ENCODE data around the gene FSHB.
"Not testable (repeated sequence)": the region's sequence is repeated elsewhere in the genome, so short reads cannot be mapped to it uniquely, and the experiment has no call there.

FSHB gene

DNA sequence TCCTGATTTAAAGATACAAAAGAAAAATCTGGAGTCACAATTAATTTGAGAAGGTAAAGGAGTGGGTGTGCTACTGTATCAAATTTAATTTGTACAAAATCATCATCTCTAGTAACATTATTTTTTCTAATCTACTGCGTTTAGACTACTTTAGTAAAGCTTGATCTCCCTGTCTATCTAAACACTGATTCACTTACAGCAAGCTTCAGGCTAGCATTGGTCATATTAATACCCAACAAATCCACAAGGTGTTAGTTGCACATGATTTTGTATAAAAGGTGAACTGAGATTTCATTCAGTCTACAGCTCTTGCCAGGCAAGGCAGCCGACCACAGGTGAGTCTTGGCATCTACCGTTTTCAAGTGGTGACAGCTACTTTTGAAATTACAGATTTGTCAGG is at the start of gene FSHB:
FSHB (plus strand) TSS at position 301 of the 400 bp plus-strand sequence. CDS start 889 bp downstream, outside the sequence.
- no peaks in the 10 kb centered on the region for H3K27me3 ChIP-seq (ENCODE audit: insufficient read depth, low read length)
- no peak within 1 kb of the TSS for H3K27ac ChIP-seq (ENCODE audit: low read depth, low read length)
- no peak within 1 kb of the TSS for H3K4me3 ChIP-seq (ENCODE audit: low read depth, low read length)
- no peaks in the 10 kb centered on the region for H3K36me3 ChIP-seq (ENCODE audit: insufficient read depth, low read length)
- no peak within 1 kb of the TSS for H2AFZ ChIP-seq (ENCODE audit: low read length, unreplicated experiment)
- no peaks in the 10 kb centered on the region for H3K79me2 ChIP-seq (ENCODE audit: control insufficient read depth, insufficient read depth, low read length, unreplicated experiment)
- H3K4me1 ChIP-seq (ENCODE audit: control insufficient read depth, insufficient read depth, low read length, unreplicated experiment): no peaks in the 10 kb centered on the region

DNA sequence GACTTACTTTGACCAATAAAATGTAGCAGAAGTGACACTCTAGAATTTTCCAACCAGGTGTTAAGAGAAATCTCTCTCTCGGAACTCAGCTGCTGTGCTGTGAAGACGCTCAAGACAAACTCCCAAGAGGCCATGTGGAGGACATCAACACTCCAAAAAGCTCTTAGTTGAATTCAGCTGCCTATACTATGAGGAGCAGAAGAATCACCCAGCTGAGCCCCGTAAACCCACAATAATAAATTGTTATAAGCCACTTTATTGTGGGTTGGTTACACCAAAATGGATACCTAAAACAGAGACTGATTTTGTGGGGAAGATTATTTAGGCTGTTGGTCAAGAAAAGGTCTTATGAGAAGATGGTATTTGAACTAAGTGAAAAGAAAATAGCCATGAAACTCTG is 44.1 kb upstream of the FSHB start:
- Histone ChIP-seq H3K79me2 (ENCODE audit: control insufficient read depth, insufficient read depth, low read length, unreplicated experiment) (no peaks in the 10 kb centered on the region), H2AFZ (ENCODE audit: low read length, unreplicated experiment) (no peak overlapping the region), H3K27me3 (ENCODE audit: insufficient read depth, low read length) (peaks cover 31% of the 10 kb centered on the region; the same call in 1 of the 2 replicates), H3K4me1 (ENCODE audit: control insufficient read depth, insufficient read depth, low read length, unreplicated experiment) (no peaks in the 10 kb centered on the region), H3K27ac (ENCODE audit: low read depth, low read length) (no peak overlapping the region), H3K36me3 (ENCODE audit: insufficient read depth, low read length) (no peaks in the 10 kb centered on the region), H3K4me3 (ENCODE audit: low read depth, low read length) (no peak overlapping the region)

DNA sequence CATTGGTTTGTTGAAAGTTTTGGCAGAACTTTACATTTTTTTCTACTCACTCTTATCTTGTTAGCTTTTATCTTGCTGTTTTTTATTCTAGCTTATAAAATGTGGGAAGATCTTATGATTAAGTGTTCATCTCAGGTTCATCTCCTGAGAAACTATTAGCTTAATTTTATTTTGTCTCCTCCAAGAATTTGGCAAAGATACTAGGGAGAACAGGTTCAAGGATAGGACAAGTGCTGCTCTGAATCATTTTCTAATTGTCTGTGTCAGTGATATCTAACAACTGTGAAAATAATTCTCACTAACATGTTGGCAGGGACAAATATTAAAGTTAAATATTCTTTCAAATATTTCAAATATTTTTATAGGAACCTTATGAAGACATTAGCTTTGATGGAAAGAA is 38.2 kb upstream of the FSHB start:
- no peaks in the 10 kb centered on the region for H3K4me1 ChIP-seq (ENCODE audit: control insufficient read depth, insufficient read depth, low read length, unreplicated experiment)
- no peaks in the 10 kb centered on the region for H3K79me2 ChIP-seq (ENCODE audit: control insufficient read depth, insufficient read depth, low read length, unreplicated experiment)
- no peak overlapping the region for H2AFZ ChIP-seq (ENCODE audit: low read length, unreplicated experiment)
- no peak overlapping the region for H3K4me3 ChIP-seq (ENCODE audit: low read depth, low read length)
- peaks cover 25% of the 10 kb centered on the region; the same call in 1 of the 2 replicates for H3K27me3 ChIP-seq (ENCODE audit: insufficient read depth, low read length)
- H3K27ac ChIP-seq (ENCODE audit: low read depth, low read length): no peak overlapping the region
- no peaks in the 10 kb centered on the region for H3K36me3 ChIP-seq (ENCODE audit: insufficient read depth, low read length)

DNA sequence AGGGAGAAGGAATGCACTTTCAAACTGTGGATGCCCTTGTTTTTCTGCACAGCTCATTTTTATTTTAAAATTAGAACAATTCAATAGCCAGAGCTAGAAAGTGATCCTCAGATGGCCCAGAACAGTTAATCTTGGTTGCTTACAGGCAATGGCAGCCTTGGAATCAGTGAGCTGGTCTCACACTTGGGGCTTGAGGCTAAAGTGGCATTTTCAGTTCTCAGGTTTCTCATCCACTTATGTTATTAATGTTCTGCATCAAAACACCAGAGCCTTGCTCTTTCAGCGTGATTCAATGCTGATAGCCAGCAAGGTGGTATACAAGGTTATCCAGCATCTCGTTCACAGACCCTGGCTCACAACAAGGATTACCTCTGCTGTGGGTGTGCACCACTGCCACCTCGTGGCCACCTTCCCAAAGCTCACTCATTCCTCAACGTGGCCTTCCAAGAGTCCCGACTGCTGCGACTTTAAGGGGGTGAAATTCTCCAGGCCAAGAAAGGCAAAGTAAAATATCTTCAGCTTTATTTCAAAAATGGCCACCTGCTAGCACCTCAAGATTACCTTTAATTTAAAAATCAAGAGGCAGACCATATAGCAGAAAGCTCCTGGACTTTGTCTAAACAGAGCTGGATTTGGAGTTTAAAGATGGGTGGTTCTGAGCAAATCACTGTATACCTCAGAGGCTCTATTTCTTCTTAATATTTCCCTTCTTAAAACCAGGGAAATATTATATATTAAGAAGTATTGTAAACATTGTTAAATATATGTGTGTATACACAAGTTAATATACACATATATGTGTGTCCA is 34.2 kb upstream of the FSHB start:
- H3K27me3 ChIP-seq (ENCODE audit: insufficient read depth, low read length): peaks cover 30% of the 10 kb centered on the region
- H3K4me3 ChIP-seq (ENCODE audit: low read depth, low read length): no peak overlapping the region
- H3K4me1 ChIP-seq (ENCODE audit: control insufficient read depth, insufficient read depth, low read length, unreplicated experiment): no peaks in the 10 kb centered on the region
- no peaks in the 10 kb centered on the region for H3K36me3 ChIP-seq (ENCODE audit: insufficient read depth, low read length)
- no peak overlapping the region for H2AFZ ChIP-seq (ENCODE audit: low read length, unreplicated experiment)
- no peaks in the 10 kb centered on the region for H3K79me2 ChIP-seq (ENCODE audit: control insufficient read depth, insufficient read depth, low read length, unreplicated experiment)
- H3K27ac ChIP-seq (ENCODE audit: low read depth, low read length): no peak overlapping the region

DNA sequence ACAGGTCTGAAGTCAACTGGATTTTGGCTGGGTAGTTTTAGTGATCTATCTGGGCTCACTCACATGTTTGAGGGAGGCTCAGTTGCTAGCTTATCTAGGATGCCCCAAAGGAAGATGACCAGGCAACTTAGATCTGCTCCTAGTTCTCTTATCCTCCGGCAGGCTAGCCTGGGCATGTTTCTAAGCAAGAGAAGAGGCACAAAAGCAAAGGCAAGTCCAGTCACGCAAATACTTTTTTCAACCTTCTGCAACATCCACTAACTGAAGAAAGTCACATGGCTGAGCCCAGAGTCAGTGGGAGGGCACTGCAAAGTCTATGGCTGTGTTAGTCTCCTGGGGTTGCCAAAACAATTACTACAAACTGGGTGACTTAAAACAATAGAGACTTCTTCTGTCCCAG is 32.9 kb upstream of the FSHB start:
- peaks cover 33% of the 10 kb centered on the region for H3K27me3 ChIP-seq (ENCODE audit: insufficient read depth, low read length)
- no peak overlapping the region for H2AFZ ChIP-seq (ENCODE audit: low read length, unreplicated experiment)
- H3K79me2 ChIP-seq (ENCODE audit: control insufficient read depth, insufficient read depth, low read length, unreplicated experiment): no peaks in the 10 kb centered on the region
- no peak overlapping the region for H3K27ac ChIP-seq (ENCODE audit: low read depth, low read length)
- H3K4me1 ChIP-seq (ENCODE audit: control insufficient read depth, insufficient read depth, low read length, unreplicated experiment): no peaks in the 10 kb centered on the region
- no peaks in the 10 kb centered on the region for H3K36me3 ChIP-seq (ENCODE audit: insufficient read depth, low read length)
- H3K4me3 ChIP-seq (ENCODE audit: low read depth, low read length): no peak overlapping the region

DNA sequence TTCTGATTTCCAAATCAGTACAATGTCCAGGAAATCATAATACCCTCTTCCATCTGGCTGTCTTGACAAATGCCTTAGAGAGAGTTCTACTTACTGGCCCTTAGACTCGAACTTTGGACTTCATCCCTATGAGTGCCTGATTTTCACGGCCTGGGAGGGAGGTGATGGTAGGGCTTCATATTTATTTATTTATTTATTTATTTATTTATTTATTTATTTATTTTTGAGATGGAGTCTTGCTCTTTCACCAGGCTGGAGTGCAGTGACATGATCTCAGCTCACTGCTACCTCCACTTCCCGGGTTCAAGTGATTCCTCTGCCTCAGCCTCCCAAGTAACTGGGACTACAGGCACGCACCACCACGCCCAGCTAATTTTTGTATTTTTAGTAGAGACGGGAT is 27.8 kb upstream of the FSHB start:
- not testable (repeated sequence) for H3K4me1 ChIP-seq (ENCODE audit: control insufficient read depth, insufficient read depth, low read length, unreplicated experiment); H3K36me3 ChIP-seq (ENCODE audit: insufficient read depth, low read length); H3K4me3 ChIP-seq (ENCODE audit: low read depth, low read length); H2AFZ ChIP-seq (ENCODE audit: low read length, unreplicated experiment); H3K27ac ChIP-seq (ENCODE audit: low read depth, low read length); H3K79me2 ChIP-seq (ENCODE audit: control insufficient read depth, insufficient read depth, low read length, unreplicated experiment)
- H3K27me3 ChIP-seq (ENCODE audit: insufficient read depth, low read length): peaks cover 60% of the 10 kb centered on the region

DNA sequence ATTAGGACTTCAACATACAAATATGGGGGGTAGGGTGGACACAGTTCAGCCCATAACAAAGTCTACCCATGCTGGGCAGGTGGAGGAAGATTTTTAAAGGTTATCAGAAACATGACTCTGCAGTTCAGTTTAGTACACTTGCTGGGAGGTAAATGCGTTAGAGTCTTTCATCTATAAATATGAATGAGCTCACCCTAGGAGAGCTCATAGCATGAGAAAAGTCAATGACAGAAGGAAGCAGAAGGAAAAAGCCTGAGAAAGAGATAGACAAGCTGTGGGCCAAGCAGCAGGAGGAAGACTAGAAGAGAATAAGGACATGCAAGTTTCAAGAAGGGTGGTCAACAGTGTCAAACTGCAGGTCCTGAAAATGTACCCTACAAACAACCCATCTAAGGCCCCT is 27.0 kb upstream of the FSHB start:
- peaks cover 66% of the 10 kb centered on the region for H3K27me3 ChIP-seq (ENCODE audit: insufficient read depth, low read length)
- H3K4me3 ChIP-seq (ENCODE audit: low read depth, low read length): no peak overlapping the region
- H3K4me1 ChIP-seq (ENCODE audit: control insufficient read depth, insufficient read depth, low read length, unreplicated experiment): no peaks in the 10 kb centered on the region
- H2AFZ ChIP-seq (ENCODE audit: low read length, unreplicated experiment): no peak overlapping the region
- H3K27ac ChIP-seq (ENCODE audit: low read depth, low read length): no peak overlapping the region
- H3K36me3 ChIP-seq (ENCODE audit: insufficient read depth, low read length): no peaks in the 10 kb centered on the region
- H3K79me2 ChIP-seq (ENCODE audit: control insufficient read depth, insufficient read depth, low read length, unreplicated experiment): no peaks in the 10 kb centered on the region

DNA sequence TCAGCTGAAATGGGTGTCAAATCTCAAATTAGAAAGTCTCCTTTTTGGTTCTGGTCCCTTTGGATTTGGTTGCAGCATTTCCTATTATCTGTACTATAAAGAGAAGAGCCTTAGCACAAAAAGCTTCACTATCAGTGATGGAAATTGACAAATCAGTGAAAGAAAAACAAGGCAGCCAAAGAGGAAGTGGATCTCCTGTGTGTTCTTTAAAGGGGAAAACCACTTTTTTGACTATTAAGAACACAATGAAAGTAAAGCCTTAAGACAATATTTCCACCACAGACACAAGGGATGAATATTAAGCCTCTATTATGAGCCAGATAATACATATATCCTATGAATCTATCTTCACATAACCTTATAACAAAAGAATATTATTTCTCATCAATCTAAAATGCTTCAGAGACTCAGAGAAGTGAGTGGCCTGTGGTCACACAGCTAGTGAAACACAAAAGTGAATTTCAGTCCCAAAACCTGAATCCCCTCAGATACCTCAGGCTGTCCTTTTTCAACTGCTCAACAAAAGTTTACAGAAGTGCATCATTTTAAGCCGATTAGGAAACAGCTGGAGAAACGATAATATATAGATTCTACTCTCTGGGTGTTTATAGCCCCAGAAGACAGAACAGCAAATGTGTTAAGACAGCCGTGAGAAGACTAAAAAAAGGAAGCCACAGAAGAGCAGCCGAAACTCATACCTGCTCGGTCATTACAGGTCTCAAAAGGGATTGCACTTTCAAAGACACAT is 24.4 kb upstream of the FSHB start:
- peaks cover 55% of the 10 kb centered on the region for H3K27me3 ChIP-seq (ENCODE audit: insufficient read depth, low read length)
- no peaks in the 10 kb centered on the region for H3K4me1 ChIP-seq (ENCODE audit: control insufficient read depth, insufficient read depth, low read length, unreplicated experiment)
- H3K79me2 ChIP-seq (ENCODE audit: control insufficient read depth, insufficient read depth, low read length, unreplicated experiment): no peaks in the 10 kb centered on the region
- H2AFZ ChIP-seq (ENCODE audit: low read length, unreplicated experiment): no peak overlapping the region
- H3K27ac ChIP-seq (ENCODE audit: low read depth, low read length): no peak overlapping the region
- H3K4me3 ChIP-seq (ENCODE audit: low read depth, low read length): no peak overlapping the region
- no peaks in the 10 kb centered on the region for H3K36me3 ChIP-seq (ENCODE audit: insufficient read depth, low read length)

DNA sequence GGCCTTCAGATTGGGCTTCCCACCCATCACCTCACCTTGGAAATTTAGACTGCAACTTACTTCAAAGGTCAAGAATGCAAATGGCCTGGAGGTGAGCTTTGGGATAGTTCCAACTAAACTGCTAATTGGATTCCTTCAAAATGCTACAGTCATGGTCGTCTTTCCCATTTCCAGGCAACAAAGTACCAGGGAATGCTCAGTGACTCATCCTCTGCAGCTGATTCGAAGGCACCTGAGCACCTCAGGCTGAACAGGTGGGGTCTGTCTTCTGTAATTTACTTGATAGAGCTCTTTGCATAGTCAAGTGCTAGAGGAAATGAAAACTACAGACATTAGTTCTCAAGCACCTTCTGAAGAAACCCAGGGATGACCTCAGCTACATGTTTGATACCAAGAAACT is 20.5 kb upstream of the FSHB start:
- Histone ChIP-seq H3K27me3 (ENCODE audit: insufficient read depth, low read length) (peaks cover 41% of the 10 kb centered on the region), H3K36me3 (ENCODE audit: insufficient read depth, low read length) (no peaks in the 10 kb centered on the region), H3K4me1 (ENCODE audit: control insufficient read depth, insufficient read depth, low read length, unreplicated experiment) (no peaks in the 10 kb centered on the region), H3K4me3 (ENCODE audit: low read depth, low read length) (no peak overlapping the region), H3K27ac (ENCODE audit: low read depth, low read length) (no peak overlapping the region), H2AFZ (ENCODE audit: low read length, unreplicated experiment) (no peak overlapping the region), H3K79me2 (ENCODE audit: control insufficient read depth, insufficient read depth, low read length, unreplicated experiment) (no peaks in the 10 kb centered on the region)

DNA sequence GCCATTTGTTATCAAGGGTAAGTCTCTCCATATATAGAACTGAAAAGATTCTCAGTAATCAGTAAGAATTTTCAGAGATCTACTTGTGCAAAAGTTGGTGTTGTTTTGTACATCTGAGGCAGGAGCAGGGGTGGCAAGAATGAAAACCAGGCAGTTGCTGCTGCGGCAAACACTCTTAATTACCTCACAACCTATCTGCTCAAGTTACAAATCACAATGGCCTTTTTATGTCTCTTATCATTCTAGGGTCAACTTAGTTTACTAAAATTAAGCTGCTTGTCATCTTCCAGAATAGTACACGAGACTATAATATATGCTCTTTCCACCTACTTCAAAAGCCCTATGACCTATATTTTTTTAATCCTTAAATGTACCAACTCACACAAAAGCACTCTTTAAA is 14.3 kb upstream of the FSHB start:
- Histone ChIP-seq H3K27me3 (ENCODE audit: insufficient read depth, low read length) (peaks cover 34% of the 10 kb centered on the region), H3K4me1 (ENCODE audit: control insufficient read depth, insufficient read depth, low read length, unreplicated experiment) (no peaks in the 10 kb centered on the region)

DNA sequence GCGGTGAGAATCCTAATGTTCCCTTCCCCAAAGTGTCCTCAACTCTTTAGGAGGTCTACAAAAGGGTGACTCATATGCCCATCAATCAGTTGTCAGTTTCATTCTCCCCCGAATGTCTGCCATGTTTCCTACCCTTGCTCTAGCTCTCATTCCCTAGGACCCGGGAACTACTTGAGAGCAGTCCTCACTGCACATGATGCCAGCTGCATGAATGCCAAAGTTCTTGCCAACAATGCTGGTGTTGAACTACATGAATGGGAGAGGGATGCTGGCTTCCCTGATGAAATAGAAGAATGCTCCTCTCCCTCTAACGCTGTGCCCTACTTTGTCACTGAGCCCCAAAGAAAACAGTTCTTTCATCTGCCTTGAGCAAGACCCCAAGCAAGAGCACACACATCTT is 12.5 kb upstream of the FSHB start:
- Histone ChIP-seq H3K4me1 (ENCODE audit: control insufficient read depth, insufficient read depth, low read length, unreplicated experiment) (no peaks in the 10 kb centered on the region), H3K4me3 (ENCODE audit: low read depth, low read length) (no peak overlapping the region), H3K27me3 (ENCODE audit: insufficient read depth, low read length) (peaks cover 46% of the 10 kb centered on the region), H2AFZ (ENCODE audit: low read length, unreplicated experiment) (no peak overlapping the region), H3K36me3 (ENCODE audit: insufficient read depth, low read length) (no peaks in the 10 kb centered on the region), H3K79me2 (ENCODE audit: control insufficient read depth, insufficient read depth, low read length, unreplicated experiment) (no peaks in the 10 kb centered on the region), H3K27ac (ENCODE audit: low read depth, low read length) (no peak overlapping the region)

More for the DNA sequence above, 14.3 kb upstream of the FSHB start:
- Histone ChIP-seq H3K79me2 (ENCODE audit: control insufficient read depth, insufficient read depth, low read length, unreplicated experiment) (no peaks in the 10 kb centered on the region), H2AFZ (ENCODE audit: low read length, unreplicated experiment) (no peak overlapping the region), H3K36me3 (ENCODE audit: insufficient read depth, low read length) (no peaks in the 10 kb centered on the region), H3K27ac (ENCODE audit: low read depth, low read length) (no peak overlapping the region), H3K4me3 (ENCODE audit: low read depth, low read length) (no peak overlapping the region)
